ENCODE results near the gene ECI1. TPM values are rescaled to one million over a fixed set of nuclear protein-coding genes. Genes with fewer than 3 reads are reported as not detected.

Gene ECI1
- total and polyA plus RNA-seq, 2 of the 13 experiments (the other 11 are each of a cell fraction or from before 2014, with no cell fraction given) = 82.0 to 102 TPM

DNA sequence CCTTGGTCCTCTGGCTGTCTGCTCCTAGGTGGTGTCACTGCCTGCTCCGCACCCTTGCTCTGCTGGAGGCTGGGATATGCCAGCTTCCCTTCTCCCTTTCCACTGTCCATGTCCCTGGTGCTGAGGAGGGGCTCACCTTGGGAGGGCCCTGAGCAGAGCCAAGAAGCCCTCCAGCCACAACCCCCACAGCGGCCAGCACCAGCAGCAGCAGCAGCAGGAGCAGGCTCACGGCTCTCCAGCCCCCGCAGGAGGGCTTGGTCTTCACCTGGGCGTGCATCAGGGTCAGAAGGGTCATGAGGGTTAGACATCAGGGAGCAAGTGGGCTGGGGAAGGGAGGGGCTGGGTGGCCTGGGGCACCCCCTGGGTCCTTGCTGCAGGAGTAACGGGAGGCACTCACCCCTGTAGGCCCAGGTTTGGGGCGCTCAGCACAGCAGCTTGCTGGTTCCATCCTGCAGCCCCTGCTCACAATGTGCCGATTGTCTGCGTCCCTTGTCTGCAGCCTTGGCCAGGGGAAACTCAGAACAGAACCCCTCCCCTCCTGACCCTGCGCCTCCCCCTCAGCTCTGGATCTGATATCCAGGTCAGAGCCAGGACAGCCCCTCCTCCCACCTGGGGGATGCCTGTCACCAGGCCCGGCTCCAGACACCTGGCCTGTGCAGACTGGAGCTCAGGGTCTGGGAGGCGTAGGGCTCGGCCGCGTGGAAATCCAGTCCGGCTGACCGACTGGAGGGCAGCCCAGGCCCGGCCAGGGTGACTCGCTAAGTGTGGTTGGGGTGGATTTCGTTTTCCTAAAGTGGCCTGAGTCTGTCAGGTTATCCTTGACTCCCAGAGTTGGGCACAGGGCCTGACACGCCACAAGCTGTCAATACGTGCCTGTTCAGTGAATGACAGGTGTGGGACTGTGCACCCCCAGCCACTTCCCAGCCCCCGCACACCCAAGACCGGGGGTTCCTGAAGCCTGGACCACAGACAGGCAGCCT is 40.7 kb downstream of the ECI1 start, which contains the start of gene BRICD5 (continued):
- TF ChIP-seq SSRP1 (CRISPR knock-in tag; IDR thresholded peaks at IDR 0.05) = no peak
- TF ChIP-seq SIX1 (CRISPR knock-in tag; IDR thresholded peaks at IDR 0.05; ENCODE audit: borderline replicate concordance) = no peak
- no peak for TF ChIP-seq KDM5B (CRISPR knock-in tag; IDR thresholded peaks at IDR 0.05; ENCODE audit: borderline replicate concordance)
- TF ChIP-seq PHF21A (CRISPR knock-in tag; IDR thresholded peaks at IDR 0.05) = no peak; the same call in 1 of the 2 replicates
- TF ChIP-seq, protein P1, sequence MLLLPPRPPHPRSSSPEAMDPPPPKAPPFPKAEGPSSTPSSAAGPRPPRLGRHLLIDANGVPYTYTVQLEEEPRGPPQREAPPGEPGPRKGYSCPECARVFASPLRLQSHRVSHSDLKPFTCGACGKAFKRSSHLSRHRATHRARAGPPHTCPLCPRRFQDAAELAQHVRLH (CRISPR knock-in tag; IDR thresholded peaks at IDR 0.05; ENCODE audit: borderline replicate concordance, low read depth) = no peak
- TF ChIP-seq SIX4 (CRISPR knock-in tag; IDR thresholded peaks at IDR 0.05) = no peak
- TF ChIP-seq ZNF577 (CRISPR knock-in tag; IDR thresholded peaks at IDR 0.05; ENCODE audit: borderline replicate concordance, low read depth) = no peak
- 0 out of 2 replicates have a peak, but pooled peaks have one; percentile 10 for TF ChIP-seq ZNF343 (CRISPR knock-in tag; IDR thresholded peaks at IDR 0.05)
- TF ChIP-seq, protein P2, sequence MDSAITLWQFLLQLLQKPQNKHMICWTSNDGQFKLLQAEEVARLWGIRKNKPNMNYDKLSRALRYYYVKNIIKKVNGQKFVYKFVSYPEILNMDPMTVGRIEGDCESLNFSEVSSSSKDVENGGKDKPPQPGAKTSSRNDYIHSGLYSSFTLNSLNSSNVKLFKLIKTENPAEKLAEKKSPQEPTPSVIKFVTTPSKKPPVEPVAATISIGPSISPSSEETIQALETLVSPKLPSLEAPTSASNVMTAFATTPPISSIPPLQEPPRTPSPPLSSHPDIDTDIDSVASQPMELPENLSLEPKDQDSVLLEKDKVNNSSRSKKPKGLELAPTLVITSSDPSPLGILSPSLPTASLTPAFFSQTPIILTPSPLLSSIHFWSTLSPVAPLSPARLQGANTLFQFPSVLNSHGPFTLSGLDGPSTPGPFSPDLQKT (CRISPR knock-in tag; IDR thresholded peaks at IDR 0.05; ENCODE audit: borderline replicate concordance) = no peak
- TF ChIP-seq, protein P3, sequence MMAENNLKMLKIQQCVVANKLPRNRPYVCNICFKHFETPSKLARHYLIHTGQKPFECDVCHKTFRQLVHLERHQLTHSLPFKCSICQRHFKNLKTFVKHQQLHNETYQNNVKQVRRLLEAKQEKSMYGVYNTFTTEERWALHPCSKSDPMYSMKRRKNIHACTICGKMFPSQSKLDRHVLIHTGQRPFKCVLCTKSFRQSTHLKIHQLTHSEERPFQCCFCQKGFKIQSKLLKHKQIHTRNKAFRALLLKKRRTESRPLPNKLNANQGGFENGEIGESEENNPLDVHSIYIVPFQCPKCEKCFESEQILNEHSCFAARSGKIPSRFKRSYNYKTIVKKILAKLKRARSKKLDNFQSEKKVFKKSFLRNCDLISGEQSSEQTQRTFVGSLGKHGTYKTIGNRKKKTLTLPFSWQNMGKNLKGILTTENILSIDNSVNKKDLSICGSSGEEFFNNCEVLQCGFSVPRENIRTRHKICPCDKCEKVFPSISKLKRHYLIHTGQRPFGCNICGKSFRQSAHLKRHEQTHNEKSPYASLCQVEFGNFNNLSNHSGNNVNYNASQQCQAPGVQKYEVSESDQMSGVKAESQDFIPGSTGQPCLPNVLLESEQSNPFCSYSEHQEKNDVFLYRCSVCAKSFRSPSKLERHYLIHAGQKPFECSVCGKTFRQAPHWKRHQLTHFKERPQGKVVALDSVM (CRISPR knock-in tag; IDR thresholded peaks at IDR 0.05) = no peak
- TF ChIP-seq ATF7-NPFF (CRISPR knock-in tag; IDR thresholded peaks at IDR 0.05; ENCODE audit: low read depth) = no peak
- TF ChIP-seq ZMAT3 (CRISPR knock-in tag; conservative IDR thresholded peaks at IDR 0.05) = no peak
- TF ChIP-seq, protein P4, sequence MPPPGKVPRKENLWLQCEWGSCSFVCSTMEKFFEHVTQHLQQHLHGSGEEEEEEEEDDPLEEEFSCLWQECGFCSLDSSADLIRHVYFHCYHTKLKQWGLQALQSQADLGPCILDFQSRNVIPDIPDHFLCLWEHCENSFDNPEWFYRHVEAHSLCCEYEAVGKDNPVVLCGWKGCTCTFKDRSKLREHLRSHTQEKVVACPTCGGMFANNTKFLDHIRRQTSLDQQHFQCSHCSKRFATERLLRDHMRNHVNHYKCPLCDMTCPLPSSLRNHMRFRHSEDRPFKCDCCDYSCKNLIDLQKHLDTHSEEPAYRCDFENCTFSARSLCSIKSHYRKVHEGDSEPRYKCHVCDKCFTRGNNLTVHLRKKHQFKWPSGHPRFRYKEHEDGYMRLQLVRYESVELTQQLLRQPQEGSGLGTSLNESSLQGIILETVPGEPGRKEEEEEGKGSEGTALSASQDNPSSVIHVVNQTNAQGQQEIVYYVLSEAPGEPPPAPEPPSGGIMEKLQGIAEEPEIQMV (CRISPR knock-in tag; IDR thresholded peaks at IDR 0.05; ENCODE audit: low read depth) = no peak
- TF ChIP-seq, protein P5, sequence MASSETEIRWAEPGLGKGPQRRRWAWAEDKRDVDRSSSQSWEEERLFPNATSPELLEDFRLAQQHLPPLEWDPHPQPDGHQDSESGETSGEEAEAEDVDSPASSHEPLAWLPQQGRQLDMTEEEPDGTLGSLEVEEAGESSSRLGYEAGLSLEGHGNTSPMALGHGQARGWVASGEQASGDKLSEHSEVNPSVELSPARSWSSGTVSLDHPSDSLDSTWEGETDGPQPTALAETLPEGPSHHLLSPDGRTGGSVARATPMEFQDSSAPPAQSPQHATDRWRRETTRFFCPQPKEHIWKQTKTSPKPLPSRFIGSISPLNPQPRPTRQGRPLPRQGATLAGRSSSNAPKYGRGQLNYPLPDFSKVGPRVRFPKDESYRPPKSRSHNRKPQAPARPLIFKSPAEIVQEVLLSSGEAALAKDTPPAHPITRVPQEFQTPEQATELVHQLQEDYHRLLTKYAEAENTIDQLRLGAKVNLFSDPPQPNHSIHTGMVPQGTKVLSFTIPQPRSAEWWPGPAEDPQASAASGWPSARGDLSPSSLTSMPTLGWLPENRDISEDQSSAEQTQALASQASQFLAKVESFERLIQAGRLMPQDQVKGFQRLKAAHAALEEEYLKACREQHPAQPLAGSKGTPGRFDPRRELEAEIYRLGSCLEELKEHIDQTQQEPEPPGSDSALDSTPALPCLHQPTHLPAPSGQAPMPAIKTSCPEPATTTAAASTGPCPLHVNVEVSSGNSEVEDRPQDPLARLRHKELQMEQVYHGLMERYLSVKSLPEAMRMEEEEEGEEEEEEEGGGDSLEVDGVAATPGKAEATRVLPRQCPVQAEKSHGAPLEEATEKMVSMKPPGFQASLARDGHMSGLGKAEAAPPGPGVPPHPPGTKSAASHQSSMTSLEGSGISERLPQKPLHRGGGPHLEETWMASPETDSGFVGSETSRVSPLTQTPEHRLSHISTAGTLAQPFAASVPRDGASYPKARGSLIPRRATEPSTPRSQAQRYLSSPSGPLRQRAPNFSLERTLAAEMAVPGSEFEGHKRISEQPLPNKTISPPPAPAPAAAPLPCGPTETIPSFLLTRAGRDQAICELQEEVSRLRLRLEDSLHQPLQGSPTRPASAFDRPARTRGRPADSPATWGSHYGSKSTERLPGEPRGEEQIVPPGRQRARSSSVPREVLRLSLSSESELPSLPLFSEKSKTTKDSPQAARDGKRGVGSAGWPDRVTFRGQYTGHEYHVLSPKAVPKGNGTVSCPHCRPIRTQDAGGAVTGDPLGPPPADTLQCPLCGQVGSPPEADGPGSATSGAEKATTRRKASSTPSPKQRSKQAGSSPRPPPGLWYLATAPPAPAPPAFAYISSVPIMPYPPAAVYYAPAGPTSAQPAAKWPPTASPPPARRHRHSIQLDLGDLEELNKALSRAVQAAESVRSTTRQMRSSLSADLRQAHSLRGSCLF (CRISPR knock-in tag; IDR thresholded peaks at IDR 0.05; ENCODE audit: borderline replicate concordance) = no peak
- TF ChIP-seq ZFP37 (CRISPR knock-in tag; IDR thresholded peaks at IDR 0.05; ENCODE audit: borderline replicate concordance) = no peak
- no peak for TF ChIP-seq ZNF562 (CRISPR knock-in tag; IDR thresholded peaks at IDR 0.05; ENCODE audit: borderline replicate concordance)
- TF ChIP-seq TP53 (CRISPR knock-in tag; conservative IDR thresholded peaks at IDR 0.05) = no peak
- no peak for TF ChIP-seq GLI4 (CRISPR knock-in tag; IDR thresholded peaks at IDR 0.05; ENCODE audit: borderline replicate concordance)

Measured in HepG2 (cell line).